VCaP (cell line): ENCODE measurements around the gene MYL7.

ENCODE experiments used
- H3K27ac ChIP-seq: fragments of 450-650 bp; 2 replicates; pipeline ENCODE4 v1.5.1; 2017
- TF ChIP-seq, protein P1 (sequence below): fragments of 450-650 bp; conservative IDR thresholded peaks from 2 replicates; pipeline ENCODE4 v1.5.1; 2017; ENCODE audit warnings: mild to moderate bottlenecking, moderate library complexity

The MYL7 gene

DNA sequence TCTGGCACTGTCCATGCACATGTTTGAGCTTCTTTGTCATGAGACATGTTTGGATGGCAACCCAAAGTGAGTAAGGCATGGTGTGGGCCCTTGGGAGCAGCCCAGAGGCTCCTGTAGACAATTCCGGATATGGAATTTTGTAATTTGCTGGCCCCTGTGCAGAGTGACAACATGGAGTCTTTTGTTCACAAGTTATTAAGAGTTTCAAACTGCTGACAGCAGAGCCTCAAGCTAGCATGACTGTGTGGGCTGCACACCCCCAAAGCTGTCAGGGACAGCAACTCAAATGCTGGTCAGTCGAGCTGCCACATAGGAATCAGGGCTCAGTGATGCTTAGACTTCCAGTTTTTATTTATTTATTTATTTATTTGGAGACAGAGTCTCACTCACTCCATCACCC, 7.0 kb upstream of the MYL7 start:
- TF ChIP-seq, protein P1, sequence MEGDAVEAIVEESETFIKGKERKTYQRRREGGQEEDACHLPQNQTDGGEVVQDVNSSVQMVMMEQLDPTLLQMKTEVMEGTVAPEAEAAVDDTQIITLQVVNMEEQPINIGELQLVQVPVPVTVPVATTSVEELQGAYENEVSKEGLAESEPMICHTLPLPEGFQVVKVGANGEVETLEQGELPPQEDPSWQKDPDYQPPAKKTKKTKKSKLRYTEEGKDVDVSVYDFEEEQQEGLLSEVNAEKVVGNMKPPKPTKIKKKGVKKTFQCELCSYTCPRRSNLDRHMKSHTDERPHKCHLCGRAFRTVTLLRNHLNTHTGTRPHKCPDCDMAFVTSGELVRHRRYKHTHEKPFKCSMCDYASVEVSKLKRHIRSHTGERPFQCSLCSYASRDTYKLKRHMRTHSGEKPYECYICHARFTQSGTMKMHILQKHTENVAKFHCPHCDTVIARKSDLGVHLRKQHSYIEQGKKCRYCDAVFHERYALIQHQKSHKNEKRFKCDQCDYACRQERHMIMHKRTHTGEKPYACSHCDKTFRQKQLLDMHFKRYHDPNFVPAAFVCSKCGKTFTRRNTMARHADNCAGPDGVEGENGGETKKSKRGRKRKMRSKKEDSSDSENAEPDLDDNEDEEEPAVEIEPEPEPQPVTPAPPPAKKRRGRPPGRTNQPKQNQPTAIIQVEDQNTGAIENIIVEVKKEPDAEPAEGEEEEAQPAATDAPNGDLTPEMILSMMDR = no peak
- no peak overlapping the region for H3K27ac ChIP-seq

GRCh38 chr7:44147026-44147991, 6.2 kb upstream of the MYL7 start:
- TF ChIP-seq, protein P1 = no peak

DNA sequence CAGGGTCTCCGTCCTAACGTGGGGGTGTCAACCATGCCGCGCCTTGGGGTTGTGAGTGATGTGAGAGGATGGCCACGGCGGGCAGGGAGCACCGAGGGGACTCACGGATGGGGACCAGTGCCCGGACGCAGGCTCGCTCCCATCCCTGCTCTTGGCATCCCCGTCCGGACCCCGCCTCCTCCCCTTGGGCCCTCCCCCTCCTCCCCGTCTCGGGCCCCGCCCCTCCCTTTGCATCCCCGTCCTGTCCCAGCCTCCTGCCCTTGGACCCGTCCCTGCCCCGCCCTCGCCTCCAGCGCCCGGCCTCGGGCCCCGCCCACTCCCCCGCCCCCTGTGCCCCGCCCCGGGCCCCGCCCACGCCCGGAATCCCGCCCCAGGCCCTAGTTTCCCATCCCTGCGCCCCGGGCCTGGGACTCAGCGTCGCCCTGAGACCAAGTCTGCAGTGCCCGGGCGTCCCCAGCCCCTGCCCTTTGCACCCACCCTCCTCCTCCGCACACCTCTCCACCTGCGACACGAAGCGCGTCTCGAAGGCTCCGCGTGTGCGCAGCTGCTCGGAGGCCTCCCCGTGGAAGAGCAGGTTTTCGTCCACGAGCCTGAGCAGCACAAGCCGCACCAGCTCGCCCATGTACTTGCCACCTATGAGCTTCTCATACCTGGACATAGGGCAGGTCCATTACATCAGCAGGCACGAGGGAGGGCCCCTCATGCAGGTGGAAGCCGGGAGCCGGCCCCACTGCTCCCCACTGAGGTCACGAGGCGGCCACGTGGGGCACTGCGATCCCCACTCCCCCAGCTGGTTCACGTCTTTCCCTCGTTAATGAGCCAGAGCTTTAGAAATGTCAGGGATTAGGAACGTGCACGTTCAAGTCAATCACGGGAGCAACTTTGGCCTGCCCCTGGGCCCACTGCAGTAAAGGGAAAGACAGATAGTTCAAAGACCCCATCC, 5.1 kb upstream of the MYL7 start:
- TF ChIP-seq, protein P1 = no peak
- no peak overlapping the region for H3K27ac ChIP-seq

More at GRCh38 chr7:44147026-44147991, 6.2 kb upstream of the MYL7 start:
- no peak overlapping the region for H3K27ac ChIP-seq

GRCh38 chr7:44145479-44145968, 4.4 kb upstream of the MYL7 start:
- no peak overlapping the region for H3K27ac ChIP-seq
- TF ChIP-seq, protein P1 = no peak

GRCh38 chr7:44144968-44145478, 3.9 kb upstream of the MYL7 start:
- no peak overlapping the region for H3K27ac ChIP-seq
- TF ChIP-seq, protein P1 = no peak

GRCh38 chr7:44144426-44144967, 3.4 kb upstream of the MYL7 start:
- TF ChIP-seq, protein P1 = no peak
- no peak overlapping the region for H3K27ac ChIP-seq
